Omental fat pad (tissue), 4 donors: ENCODE results near the gene GSTT2B. TPM values are rescaled to one million over a fixed set of nuclear protein-coding genes. Genes with fewer than 3 reads are reported as not detected.
"Not testable (repeated sequence)": the region's sequence is repeated elsewhere in the genome, so short reads cannot be mapped to it uniquely, and the experiment has no call there.

Experiments
- ATAC-seq: fragments of 150-250 bp; one replicate; pipeline ENCODE4 v1.9.1; 2016; ENCODE audit warnings: mild to moderate bottlenecking, moderate library complexity; ENCODE audit not compliant: low FRiP score
- DNase-seq: peaks from one replicate; pipeline ENCODE4 v3.0.0-alpha.2; 2019; ENCODE audit warnings: low spot score
- CTCF ChIP-seq, 3 donors: fragments of 450-650 bp; IDR thresholded peaks; one replicate each; pipeline ENCODE4 v1.5.1; 2016 to 2017; ENCODE audit warnings: antibody characterized with exemption in 3 of 3, mild to moderate bottlenecking in 3 of 3, moderate library complexity in 2 of 3
- total RNA-seq, 4 donors: library from RNA; depleted of rRNA; stranded (reverse); fragments of >200 nt; gene quantifications; one replicate each; pipeline ENCODE4 v1.1.0, GENCODE V29; 2016

The GSTT2B gene
- total RNA-seq, 4 donors from 2014 or later: 0.95 to 7.7 (median 3.3) TPM

GRCh38 chr22:23909296-23909898 lies 51.6 kb downstream of the GSTT2B start:
- ATAC-seq (no peak), DNase-seq (no peak)
- TF ChIP-seq CTCF (IDR thresholded peaks at IDR 0.05): no peak

- DNase-seq (no peak), ATAC-seq (no peak)
- TF ChIP-seq CTCF (IDR thresholded peaks at IDR 0.05): no peak
These were observed 52.3 kb downstream of the GSTT2B start for GRCh38 chr22:23908587-23909205.

GRCh38 chr22:23907423-23907822 lies 53.6 kb downstream of the GSTT2B start:
- ATAC-seq, DNase-seq: not testable (repeated sequence)

Other genes starting within 250 kb of the GSTT2B start
- 1 to 10 TPM; 2.8 to 5.1 (median 4.0) TPM for gene ZNF70, start 210.1 kb downstream of the GSTT2B start, total RNA-seq
- gene VPREB3, start 206.8 kb downstream of the GSTT2B start, total RNA-seq: not detected
- not detected for gene C22orf15, start 198.2 kb downstream of the GSTT2B start, total RNA-seq
- gene CHCHD10, start 193.2 kb downstream of the GSTT2B start, total RNA-seq: 10 to 100 TPM; 19.9 to 61.2 (median 31.2) TPM
- gene MMP11, start 188.3 kb downstream of the GSTT2B start, total RNA-seq: 1 to 10 TPM in 2 of 4 donors, under 1 TPM in 1, not detected in 1; 0.79 to 3.1 (median 2.1) TPM
- gene SMARCB1, start 174.2 kb downstream of the GSTT2B start, total RNA-seq: 10 to 100 TPM; 38.8 to 50.9 (median 47.6) TPM
- 1 to 10 TPM in 2 of 4 donors, under 1 TPM in 2; 0.47 to 3.1 (median 1.5) TPM for gene DERL3, start 122.2 kb downstream of the GSTT2B start, total RNA-seq
- 1 to 10 TPM; 3.1 to 9.2 (median 7.5) TPM for gene SLC2A11, start 103.3 kb downstream of the GSTT2B start, total RNA-seq
- gene MIF, start 66.8 kb downstream of the GSTT2B start, total RNA-seq: 100 to 1,000 TPM; 136 to 255 (median 235) TPM
- 1 to 10 TPM in 1 of 4 donors, under 1 TPM in 1, not detected in 2; 0.84 to 1.1 TPM for gene DDTL, start 5.7 kb upstream of the GSTT2B start, total RNA-seq
- 100 to 1,000 TPM; 107 to 168 (median 143) TPM for gene DDT, start 13.2 kb upstream of the GSTT2B start, total RNA-seq
- not detected for gene GSTT2, start 18.9 kb upstream of the GSTT2B start, total RNA-seq
- not detected for gene GSTT4, start 44.3 kb upstream of the GSTT2B start, total RNA-seq
- 10 to 100 TPM; 27.0 to 56.9 (median 29.2) TPM for gene CABIN1, start 50.1 kb upstream of the GSTT2B start, total RNA-seq
- gene SUSD2, start 220.3 kb upstream of the GSTT2B start, total RNA-seq: 1 to 10 TPM; 2.3 to 8.0 (median 4.7) TPM